Subcutaneous abdominal adipose tissue (tissue), 5 donors: Measurements from ENCODE around the gene LRR1.
"Not testable (repeated sequence)": the region's sequence is repeated elsewhere in the genome, so short reads cannot be mapped to it uniquely, and the experiment has no call there.

Experiments
- H3K27ac ChIP-seq: one replicate; pipeline ENCODE4 v1.7.0; 2013; ENCODE audit warnings: low read depth, mild to moderate bottlenecking, inconsistent platforms, low read length, moderate library complexity
- H3K27me3 ChIP-seq, 5 donors: one replicate each; pipeline ENCODE4 v1.7.0; 2013; ENCODE audit warnings: low read length in 5 of 5, inconsistent platforms in 1 of 5; ENCODE audit not compliant: control insufficient read depth in 5 of 5, insufficient read depth in 4 of 5
- H3K36me3 ChIP-seq, 5 donors: one replicate each; pipeline ENCODE4 v1.7.0; 2013; ENCODE audit warnings: low read length in 5 of 5; ENCODE audit not compliant: control insufficient read depth in 5 of 5, insufficient read depth in 5 of 5
- H3K4me1 ChIP-seq, 5 donors: one replicate each; pipeline ENCODE4 v1.7.0; 2013; ENCODE audit warnings: low read length in 5 of 5, mild to moderate bottlenecking in 3 of 5, moderate library complexity in 1 of 5; ENCODE audit not compliant: control insufficient read depth in 5 of 5, insufficient read depth in 5 of 5
- H3K4me3 ChIP-seq, 5 donors: one replicate each; pipeline ENCODE4 v1.7.0; 2013; ENCODE audit warnings: low read length in 5 of 5, low read depth in 1 of 5
- H3K9ac ChIP-seq, 5 donors: one replicate each; pipeline ENCODE4 v1.7.0; 2013; ENCODE audit warnings: low read length in 5 of 5, mild to moderate bottlenecking in 4 of 5, moderate library complexity in 3 of 5
- H3K9me3 ChIP-seq, 5 donors: one replicate each; pipeline ENCODE4 v1.7.0; 2013; ENCODE audit warnings: low read length in 5 of 5; ENCODE audit not compliant: control insufficient read depth in 5 of 5
- donor health status: healthy.
- donor health status: healthy.
- donor health status: healthy.
- donor health status: healthy.
- donor health status: healthy.

Gene LRR1

DNA sequence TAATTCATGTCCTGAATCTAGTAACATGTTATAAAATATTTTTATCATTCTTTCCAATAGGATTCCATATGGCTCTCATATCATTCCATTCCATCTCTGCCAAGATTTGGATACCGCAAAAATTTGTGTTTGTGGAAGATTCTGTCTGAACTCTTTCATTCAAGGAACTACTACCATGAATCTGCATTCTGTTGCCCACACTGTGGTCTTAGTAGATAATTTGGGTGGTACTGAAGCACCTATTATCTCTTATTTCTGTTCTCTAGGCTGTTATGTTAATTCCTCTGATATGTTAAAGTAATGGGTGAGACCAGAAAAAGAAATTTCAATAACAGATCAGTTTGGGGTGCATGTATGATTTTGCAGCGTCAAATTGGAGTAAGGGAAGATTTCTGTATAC is 15.5 kb downstream of the LRR1 start:
- Histone ChIP-seq H3K27ac (no peak overlapping the region), H3K9ac (no peak overlapping the region), H3K36me3 (peaks cover 6 to 24% (median 12%) of the 10 kb centered on the region in 5 donors), H3K4me1 (peaks cover 0 to 5% (median 4%) of the 10 kb centered on the region in 5 donors), H3K9me3 (no peaks in the 10 kb centered on the region), H3K27me3 (no peaks in the 10 kb centered on the region), H3K4me3 (no peak overlapping the region)

DNA sequence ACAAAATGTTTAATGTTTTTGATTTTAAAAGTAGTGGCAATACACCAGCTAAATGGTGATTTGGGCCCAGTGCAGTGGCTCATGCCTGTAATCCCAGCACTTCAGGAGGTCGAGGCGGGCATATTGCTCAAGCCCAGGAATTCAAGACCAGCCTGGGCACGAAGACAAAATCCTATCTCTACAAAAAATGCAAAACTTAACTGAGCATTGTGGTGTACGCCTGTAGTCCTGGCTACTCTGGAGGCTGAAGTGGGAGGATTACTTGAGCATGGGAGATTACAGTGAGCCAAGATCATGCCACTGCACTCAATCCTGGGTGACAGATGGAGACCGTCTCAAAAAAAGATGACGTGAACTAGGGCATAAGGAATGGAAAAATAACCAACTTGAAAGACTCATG is 17.0 kb downstream of the LRR1 start:
- H3K36me3 ChIP-seq: peaks cover 6 to 24% (median 12%) of the 10 kb centered on the region in 5 donors
- H3K4me3 ChIP-seq: no peak overlapping the region
- peaks cover 0 to 13% (median 12%) of the 10 kb centered on the region in 5 donors for H3K4me1 ChIP-seq
- H3K9ac ChIP-seq: no peak overlapping the region
- no peaks in the 10 kb centered on the region for H3K9me3 ChIP-seq
- H3K27ac ChIP-seq: no peak overlapping the region
- no peaks in the 10 kb centered on the region for H3K27me3 ChIP-seq

DNA sequence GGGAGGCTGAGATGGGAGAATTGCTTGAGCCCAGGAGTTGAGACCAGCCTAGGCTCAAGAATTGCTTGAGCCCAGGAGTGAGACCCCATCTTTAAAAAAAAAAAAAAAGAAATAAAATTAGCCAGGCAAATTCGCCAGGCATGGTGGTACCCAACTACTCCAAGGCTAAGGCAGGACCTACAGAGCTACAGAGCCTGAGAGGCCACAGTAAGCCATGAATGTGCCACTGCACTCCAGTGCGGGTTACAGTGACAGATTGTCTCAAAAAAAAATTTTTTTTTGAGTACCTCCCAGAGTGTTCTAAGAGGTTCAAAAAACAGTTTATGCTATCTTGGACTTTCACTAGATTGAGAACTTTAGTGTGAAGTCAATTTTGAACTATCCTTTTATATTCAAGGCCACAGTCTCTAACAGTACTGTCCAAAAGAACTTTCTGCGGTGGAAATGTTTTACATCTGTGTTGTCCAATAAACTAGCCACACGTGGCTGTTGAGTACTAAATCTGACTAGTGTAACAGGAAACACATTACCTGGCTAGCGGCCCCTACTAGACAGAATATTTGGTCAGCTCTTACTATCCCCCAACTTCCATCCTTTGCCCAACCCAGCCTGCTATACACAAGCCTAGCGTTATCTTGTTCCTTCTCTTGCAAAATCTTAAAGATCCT is 19.2 kb downstream of the LRR1 start:
- Histone ChIP-seq H3K27ac (no peak overlapping the region), H3K9me3 (no peaks in the 10 kb centered on the region), H3K9ac (no peak overlapping the region), H3K36me3 (peaks cover 6 to 24% (median 12%) of the 10 kb centered on the region in 5 donors), H3K27me3 (no peaks in the 10 kb centered on the region), H3K4me3 (no peak overlapping the region), H3K4me1 (peaks cover 4 to 32% (median 31%) of the 10 kb centered on the region in 5 donors)

DNA sequence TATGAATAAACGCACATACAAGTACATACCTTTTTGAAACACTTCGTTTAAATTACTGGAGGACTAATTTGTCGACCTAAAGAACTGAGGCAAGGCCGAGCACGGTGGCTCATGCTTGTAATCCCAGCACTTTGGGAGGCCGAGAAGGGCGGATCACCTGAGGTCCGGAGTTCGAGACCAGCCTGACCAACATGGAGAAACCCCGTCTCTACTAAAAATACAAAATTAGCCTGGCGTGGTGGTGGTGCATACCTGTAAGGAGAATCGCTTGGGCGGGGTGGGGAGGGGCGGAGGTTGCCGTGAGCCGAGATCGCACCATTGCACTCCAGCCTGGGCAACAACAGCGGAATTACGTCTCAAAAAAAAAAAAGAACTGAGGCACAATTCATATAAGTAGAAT is 20.5 kb downstream of the LRR1 start:
- peaks cover 4 to 44% (median 44%) of the 10 kb centered on the region in 5 donors for H3K4me1 ChIP-seq
- peak overlapping the region; percentile 97 for H3K27ac ChIP-seq
- not testable (repeated sequence) for H3K9me3 ChIP-seq, H3K27me3 ChIP-seq
- H3K9ac ChIP-seq: peak overlapping the region in 3 of 5 donors; percentile 90 to 97 (median 96)
- H3K36me3 ChIP-seq: peaks cover 5 to 22% (median 12%) of the 10 kb centered on the region in 5 donors
- peak overlapping the region; percentile 73 to 99 (median 95) for H3K4me3 ChIP-seq

DNA sequence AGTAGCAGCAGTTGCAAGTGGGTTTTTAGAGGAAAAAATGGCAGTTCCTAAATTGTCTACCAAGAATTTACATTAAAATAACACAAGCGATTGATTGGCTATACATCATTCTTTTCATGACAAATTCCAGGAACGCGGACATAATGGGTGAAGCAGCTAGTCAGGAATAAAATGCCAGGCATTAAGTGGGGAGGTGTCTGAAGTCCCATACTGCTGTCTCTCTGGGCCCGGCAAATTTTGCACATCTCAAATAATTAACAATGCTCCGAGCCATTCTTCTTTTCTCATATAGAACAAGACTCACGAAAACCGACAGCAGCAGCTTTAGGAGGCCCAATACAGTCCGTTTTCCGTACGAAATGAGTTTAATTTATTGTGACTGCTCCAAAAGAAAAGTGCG is 21.0 kb downstream of the LRR1 start:
- peak overlapping the region; percentile 97 for H3K27ac ChIP-seq
- no peaks in the 10 kb centered on the region for H3K9me3 ChIP-seq
- no peaks in the 10 kb centered on the region for H3K27me3 ChIP-seq
- peak overlapping the region; percentile 90 to 99 (median 96) for H3K9ac ChIP-seq
- H3K36me3 ChIP-seq: peaks cover 3 to 21% (median 12%) of the 10 kb centered on the region in 5 donors
- peaks cover 4 to 46% (median 44%) of the 10 kb centered on the region in 5 donors for H3K4me1 ChIP-seq
- peak overlapping the region; percentile 73 to 99 (median 95) for H3K4me3 ChIP-seq

DNA sequence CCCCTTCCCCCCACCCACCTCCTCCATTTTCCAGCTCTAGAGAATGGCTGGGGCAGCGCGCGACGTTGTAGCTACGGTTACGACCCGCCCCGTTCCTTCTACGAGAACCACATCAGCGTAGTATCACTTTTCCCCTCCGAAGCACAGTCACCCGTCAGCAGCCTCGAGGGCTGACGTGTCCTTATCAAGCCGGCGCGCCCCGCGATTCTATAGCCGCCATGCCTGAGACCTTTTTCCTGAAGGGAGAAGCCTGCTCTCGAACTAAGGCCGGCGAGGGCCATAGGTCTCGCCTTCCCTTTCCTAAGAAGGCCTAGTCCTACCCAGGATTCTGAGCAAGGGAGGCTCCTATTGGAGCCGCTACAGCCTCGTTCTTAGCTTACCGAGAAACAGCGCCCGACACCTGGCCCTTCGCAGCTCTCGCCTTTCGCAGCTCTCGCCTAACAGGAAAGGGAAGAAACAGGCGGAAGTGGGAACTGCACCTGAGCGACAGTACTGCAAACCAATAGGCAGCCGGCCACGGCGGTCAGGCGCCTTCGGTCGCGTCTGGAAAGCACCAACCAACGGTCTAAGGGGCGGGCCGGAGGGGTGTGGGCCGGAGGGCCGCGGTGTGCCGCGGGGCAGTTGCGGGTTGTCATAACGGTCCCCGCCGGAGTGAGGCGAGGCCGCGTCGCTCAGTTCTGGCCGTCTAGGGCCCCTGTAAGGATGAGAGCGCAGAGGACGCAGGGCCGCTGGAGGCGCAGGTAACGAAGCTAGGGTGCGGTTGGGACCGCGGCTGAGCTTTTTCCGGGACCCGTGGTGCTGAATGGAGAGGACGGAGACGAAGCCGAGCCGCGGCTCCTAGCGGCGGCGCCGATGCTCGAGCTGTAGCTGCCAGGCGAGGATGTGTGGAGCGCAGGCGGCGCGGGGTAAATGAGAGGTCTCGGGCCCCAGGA is 21.7 kb downstream of the LRR1 start, which contains the start of the genes MGAT2 and RPL36AL:
MGAT2 (plus strand) TSS at position 618 of the 932 bp plus-strand sequence. CDS start 470 bp downstream, outside the sequence.
RPL36AL (minus strand) TSS at position 445 of the 932 bp plus-strand sequence. CDS start 1,522 bp downstream, outside the sequence.
- Histone ChIP-seq H3K9ac (peak within 1 kb of the TSS; percentile 90 to 99 (median 96)), H3K27ac (peak within 1 kb of the TSS; percentile 97), H3K9me3 (no peaks in the 10 kb centered on the region), H3K4me3 (peak within 1 kb of the TSS; percentile 73 to 99 (median 95)), H3K4me1 (peaks cover 4 to 46% (median 44%) of the 10 kb centered on the region in 5 donors), H3K27me3 (no peaks in the 10 kb centered on the region), H3K36me3 (peaks cover 3 to 21% (median 12%) of the 10 kb centered on the region in 5 donors)

DNA sequence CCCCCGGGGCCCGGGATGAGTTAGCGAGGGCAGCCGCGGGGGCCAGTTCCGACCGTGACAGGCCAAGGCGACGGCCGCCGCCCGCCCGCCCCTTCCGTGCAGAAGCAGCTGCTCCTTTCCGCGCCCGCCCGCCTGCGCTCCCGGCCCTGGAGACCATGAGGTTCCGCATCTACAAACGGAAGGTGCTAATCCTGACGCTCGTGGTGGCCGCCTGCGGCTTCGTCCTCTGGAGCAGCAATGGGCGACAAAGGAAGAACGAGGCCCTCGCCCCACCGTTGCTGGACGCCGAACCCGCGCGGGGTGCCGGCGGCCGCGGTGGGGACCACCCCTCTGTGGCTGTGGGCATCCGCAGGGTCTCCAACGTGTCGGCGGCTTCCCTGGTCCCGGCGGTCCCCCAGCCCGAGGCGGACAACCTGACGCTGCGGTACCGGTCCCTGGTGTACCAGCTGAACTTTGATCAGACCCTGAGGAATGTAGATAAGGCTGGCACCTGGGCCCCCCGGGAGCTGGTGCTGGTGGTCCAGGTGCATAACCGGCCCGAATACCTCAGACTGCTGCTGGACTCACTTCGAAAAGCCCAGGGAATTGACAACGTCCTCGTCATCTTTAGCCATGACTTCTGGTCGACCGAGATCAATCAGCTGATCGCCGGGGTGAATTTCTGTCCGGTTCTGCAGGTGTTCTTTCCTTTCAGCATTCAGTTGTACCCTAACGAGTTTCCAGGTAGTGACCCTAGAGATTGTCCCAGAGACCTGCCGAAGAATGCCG is 22.6 kb downstream of the LRR1 start:
- H3K4me3 ChIP-seq: peak overlapping the region; percentile 72 to 97 (median 89)
- peaks cover 4 to 46% (median 44%) of the 10 kb centered on the region in 5 donors for H3K4me1 ChIP-seq
- peak overlapping the region; percentile 56 to 99 (median 96) for H3K9ac ChIP-seq
- no peaks in the 10 kb centered on the region for H3K27me3 ChIP-seq
- H3K27ac ChIP-seq: peak overlapping the region; percentile 97
- H3K9me3 ChIP-seq: no peaks in the 10 kb centered on the region
- peaks cover 3 to 21% (median 12%) of the 10 kb centered on the region in 5 donors for H3K36me3 ChIP-seq

DNA sequence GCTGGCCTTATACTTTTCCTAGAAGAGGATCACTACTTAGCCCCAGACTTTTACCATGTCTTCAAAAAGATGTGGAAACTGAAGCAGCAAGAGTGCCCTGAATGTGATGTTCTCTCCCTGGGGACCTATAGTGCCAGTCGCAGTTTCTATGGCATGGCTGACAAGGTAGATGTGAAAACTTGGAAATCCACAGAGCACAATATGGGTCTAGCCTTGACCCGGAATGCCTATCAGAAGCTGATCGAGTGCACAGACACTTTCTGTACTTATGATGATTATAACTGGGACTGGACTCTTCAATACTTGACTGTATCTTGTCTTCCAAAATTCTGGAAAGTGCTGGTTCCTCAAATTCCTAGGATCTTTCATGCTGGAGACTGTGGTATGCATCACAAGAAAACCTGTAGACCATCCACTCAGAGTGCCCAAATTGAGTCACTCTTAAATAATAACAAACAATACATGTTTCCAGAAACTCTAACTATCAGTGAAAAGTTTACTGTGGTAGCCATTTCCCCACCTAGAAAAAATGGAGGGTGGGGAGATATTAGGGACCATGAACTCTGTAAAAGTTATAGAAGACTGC is 23.4 kb downstream of the LRR1 start:
- peak overlapping the region in 4 of 5 donors; percentile 94 to 99 (median 96) for H3K9ac ChIP-seq
- H3K9me3 ChIP-seq: no peaks in the 10 kb centered on the region
- H3K36me3 ChIP-seq: peaks cover 3 to 19% (median 10%) of the 10 kb centered on the region in 5 donors
- H3K27me3 ChIP-seq: no peaks in the 10 kb centered on the region
- H3K27ac ChIP-seq: peak overlapping the region; percentile 75
- H3K4me1 ChIP-seq: peaks cover 4 to 46% (median 44%) of the 10 kb centered on the region in 5 donors
- peak overlapping the region; percentile 72 to 97 (median 89) for H3K4me3 ChIP-seq

DNA sequence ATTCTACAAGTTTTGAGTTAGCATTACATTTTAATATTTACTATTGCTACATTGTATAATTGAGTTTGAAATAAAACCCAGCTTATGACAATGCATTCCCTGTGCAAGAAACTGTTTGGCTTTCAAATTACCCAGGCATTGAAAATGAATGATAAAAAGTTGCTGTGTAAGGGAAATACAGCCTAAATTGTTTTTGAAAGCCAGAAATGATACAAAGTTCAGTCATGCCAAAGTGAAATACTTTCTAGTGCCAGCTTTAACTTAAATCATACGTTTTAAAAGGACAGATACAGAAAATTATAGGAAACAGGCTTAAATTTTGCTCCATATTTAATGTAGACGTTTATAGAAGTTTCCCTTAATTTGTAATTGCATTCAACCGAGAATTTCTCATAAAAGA is 24.6 kb downstream of the LRR1 start:
- Histone ChIP-seq H3K4me1 (peaks cover 4 to 46% (median 41%) of the 10 kb centered on the region in 5 donors), H3K27ac (peak overlapping the region; percentile 75), H3K9me3 (no peaks in the 10 kb centered on the region), H3K27me3 (no peaks in the 10 kb centered on the region), H3K36me3 (peaks cover under 1 to 6% (median 2%) of the 10 kb centered on the region in 5 donors), H3K4me3 (peak overlapping the region in 2 of 5 donors; percentile 9 to 24), H3K9ac (peak overlapping the region in 4 of 5 donors; percentile 10 to 97 (median 38))
